Thoracic aorta (tissue), 2 donors: ENCODE results near the gene NGRN. TPM values are rescaled to one million over a fixed set of nuclear protein-coding genes. Genes with fewer than 3 reads are reported as not detected.

Source experiments
- ATAC-seq: fragments of 150-250 bp; one replicate; pipeline ENCODE4 v1.8.0; 2017; ENCODE audit warnings: low read depth; ENCODE audit not compliant: insufficient number of reproducible peaks, low FRiP score
- DNase-seq: peaks from one replicate; pipeline ENCODE4 v3.0.0-alpha.2; 2020; ENCODE audit warnings: low spot score
- H3K27ac ChIP-seq, 2 donors: fragments of 200-600 bp; sonication (generic); 1 replicate in 1 of 2; 2 replicates in 1 of 2; pipeline ENCODE4 v1.5.1; 2016; ENCODE audit warnings: mild to moderate bottlenecking in 2 of 2, moderate library complexity in 2 of 2
- H3K27me3 ChIP-seq: fragments of 200-600 bp; sonication (generic); replicated peaks from 2 replicates; pipeline ENCODE4 v1.6.0; 2016; ENCODE audit warnings: mild to moderate bottlenecking; ENCODE audit not compliant: insufficient read depth
- H3K36me3 ChIP-seq: fragments of 200-600 bp; sonication (generic); one replicate; pipeline ENCODE4 v1.5.1; 2016
- H3K4me1 ChIP-seq, 2 donors: fragments of 200-600 bp; sonication (generic); 1 replicate in 1 of 2; 2 replicates in 1 of 2; pipeline versions ENCODE4 v1.5.1 to v1.6.0; 2016; ENCODE audit warnings: low read depth in 2 of 2, mild to moderate bottlenecking in 1 of 2; ENCODE audit not compliant: control insufficient read depth in 1 of 2
- H3K4me3 ChIP-seq: fragments of 200-600 bp; sonication (generic); 2 replicates; pipeline ENCODE4 v1.5.1; 2016; ENCODE audit warnings: mild to moderate bottlenecking
- H3K9me3 ChIP-seq: fragments of 200-600 bp; sonication (generic); 2 replicates; pipeline ENCODE4 v1.5.1; 2016
- CTCF ChIP-seq: fragments of 200-600 bp; sonication (generic); IDR thresholded peaks from one replicate; pipeline ENCODE4 v1.5.1; 2019; ENCODE audit warnings: antibody characterized with exemption
- total RNA-seq, 2 donors: library from RNA; depleted of rRNA; stranded (reverse); fragments of >200 nt; gene quantifications; one replicate each; pipeline versions ENCODE4 v1.1.0 to v1.2.3, GENCODE V29; 2016

NGRN gene
- total RNA-seq, 2 donors from 2014 or later, result 63.5 to 97.5 TPM

- peaks cover 38% of the 10 kb centered on the region for H3K36me3 ChIP-seq
- DNase-seq, result no peak
Observed at GRCh38 chr15:90222547-90222946, 42.9 kb upstream of the NGRN start.

GRCh38 chr15:90223441-90224165 lies 41.9 kb upstream of the NGRN start:
- TF ChIP-seq CTCF, result no peak
- no peak overlapping the region for H3K27ac ChIP-seq
- ATAC-seq, result no peak
- H3K4me1 ChIP-seq, result peaks cover 3 to 11% of the 10 kb centered on the region in 2 donors
- H3K9me3 ChIP-seq, result no peaks in the 10 kb centered on the region
- DNase-seq, result no peak
- H3K27me3 ChIP-seq, result no peaks in the 10 kb centered on the region
- no peak overlapping the region for H3K4me3 ChIP-seq
- H3K36me3 ChIP-seq, result peaks cover 46% of the 10 kb centered on the region

More at GRCh38 chr15:90222547-90222946, 42.9 kb upstream of the NGRN start:
- no peak for TF ChIP-seq CTCF
- Histone ChIP-seq H3K27me3 (no peaks in the 10 kb centered on the region), H3K9me3 (no peaks in the 10 kb centered on the region), H3K27ac (no peak overlapping the region), H3K4me3 (no peak overlapping the region), H3K4me1 (peaks cover 3 to 11% of the 10 kb centered on the region in 2 donors)
- no peak for ATAC-seq

- TF ChIP-seq CTCF, result no peak
- peaks cover 3 to 13% of the 10 kb centered on the region in 2 donors for H3K4me1 ChIP-seq
- DNase-seq, result no peak
- no peak overlapping the region for H3K4me3 ChIP-seq
- no peaks in the 10 kb centered on the region for H3K27me3 ChIP-seq
- H3K27ac ChIP-seq, result no peak overlapping the region
- peaks cover 58% of the 10 kb centered on the region for H3K36me3 ChIP-seq
- ATAC-seq, result no peak
- H3K9me3 ChIP-seq, result no peaks in the 10 kb centered on the region
Observed at GRCh38 chr15:90225047-90225446, 40.4 kb upstream of the NGRN start.

DNA sequence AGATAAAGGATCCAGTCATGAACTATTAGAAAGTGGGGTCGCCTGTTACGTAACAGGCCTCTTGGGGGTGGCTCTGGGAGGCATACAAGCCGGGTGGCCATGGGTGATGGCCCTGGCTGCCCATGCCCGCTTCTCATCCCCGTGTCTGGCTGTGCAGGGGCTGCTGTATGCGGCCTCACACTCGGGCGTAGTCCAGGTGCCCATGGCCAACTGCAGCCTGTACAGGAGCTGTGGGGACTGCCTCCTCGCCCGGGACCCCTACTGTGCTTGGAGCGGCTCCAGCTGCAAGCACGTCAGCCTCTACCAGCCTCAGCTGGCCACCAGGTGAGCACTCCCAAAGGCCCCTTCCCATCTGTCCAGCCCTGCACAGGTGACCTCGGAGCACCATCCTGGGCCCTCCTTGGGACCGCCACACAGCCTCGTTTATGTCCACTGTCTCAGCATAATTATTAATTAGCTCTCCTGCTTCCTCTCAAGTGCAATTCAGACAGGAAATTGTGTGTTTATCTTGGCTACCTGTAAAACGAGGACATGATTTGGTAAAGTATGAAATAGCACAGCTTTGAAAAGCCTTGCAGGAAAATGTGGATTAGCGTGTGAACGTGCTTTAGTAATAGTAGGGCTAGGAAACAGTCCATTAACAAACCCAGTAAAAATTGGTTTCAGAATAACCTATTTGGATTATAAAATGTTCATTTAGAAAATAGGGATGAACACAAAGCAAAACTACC lies 39.8 kb upstream of the NGRN start:
- Histone ChIP-seq H3K9me3 (no peaks in the 10 kb centered on the region), H3K36me3 (peaks cover 61% of the 10 kb centered on the region), H3K27ac (no peak overlapping the region), H3K27me3 (no peaks in the 10 kb centered on the region), H3K4me1 (peaks cover 5 to 18% of the 10 kb centered on the region in 2 donors), H3K4me3 (no peak overlapping the region)
- no peak for ATAC-seq
- DNase-seq, result no peak
- TF ChIP-seq CTCF, result no peak

DNA sequence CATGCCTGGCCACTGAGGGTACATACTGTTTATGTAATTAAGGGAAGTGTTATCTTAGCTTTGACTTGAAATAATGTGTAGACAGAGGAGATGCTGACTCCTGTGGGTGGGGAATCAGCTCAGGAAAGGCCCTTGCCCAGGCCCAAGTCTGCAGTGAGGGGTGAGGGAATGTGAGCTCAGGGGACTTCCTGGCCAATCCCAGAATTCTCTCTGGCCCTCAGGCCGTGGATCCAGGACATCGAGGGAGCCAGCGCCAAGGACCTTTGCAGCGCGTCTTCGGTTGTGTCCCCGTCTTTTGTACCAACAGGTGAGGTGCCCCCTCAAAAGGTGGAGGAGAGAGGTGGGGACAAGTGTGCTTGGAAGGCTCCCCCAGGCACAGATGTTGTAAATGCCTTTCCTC lies 38.1 kb upstream of the NGRN start:
- Histone ChIP-seq H3K4me3 (no peak overlapping the region), H3K27ac (no peak overlapping the region), H3K27me3 (no peaks in the 10 kb centered on the region), H3K4me1 (peaks cover 14 to 24% of the 10 kb centered on the region in 2 donors), H3K9me3 (no peaks in the 10 kb centered on the region), H3K36me3 (peaks cover 62% of the 10 kb centered on the region)
- TF ChIP-seq CTCF, result no peak
- ATAC-seq (no peak), DNase-seq (no peak)
